SK-N-SH (cell line): ENCODE results near the gene SLC24A4. TPM values are rescaled to one million over a fixed set of nuclear protein-coding genes. Genes with fewer than 3 reads are reported as not detected.

Source experiments
- CTCF ChIA-PET: fragments of 300-600, 350-600 bp; formaldehyde crosslinking; extraction: SDS; loops from one replicate; lab custom pipeline; 2021; lab: Yijun Ruan, JAX
- POLR2A ChIA-PET: fragments of 350-600 bp; sonication (Branson Sonifier 250); formaldehyde crosslinking; extraction: SDS; loops from one replicate; lab custom pipeline; 2020; ENCODE audit warnings: antibody characterized with exemption, inconsistent platforms; lab: Yijun Ruan, JAX
- DNase-seq: peaks from one replicate; pipeline ENCODE4 v3.0.0; 2012
- H2AFZ ChIP-seq: fragments of 200-600 bp; sonication (generic); 2 replicates; pipeline ENCODE4 v1.8.1; 2016; ENCODE audit warnings: antibody characterized with exemption, mild to moderate bottlenecking, low read depth
- H3F3A ChIP-seq: fragments of 200-600 bp; sonication (generic); replicated peaks from 2 replicates; pipeline ENCODE3; 2016; ENCODE audit warnings: antibody characterized with exemption, mild to moderate bottlenecking; ENCODE audit not compliant: insufficient read depth
- H3K27ac ChIP-seq, 2 experiments: fragments of 200-500 bp in 1 of 2; fragments of 200-600 bp in 1 of 2; sonication (Bioruptor generic) in 1 of 2; sonication (generic), shearing (Covaris generic) in 1 of 2; 2 replicates each; pipeline versions ENCODE4 v1.5.1 to v1.6.1; 2014 to 2016; ENCODE audit warnings: low read depth in 2 of 2, inconsistent platforms in 1 of 2, low read length in 1 of 2, mild to moderate bottlenecking in 1 of 2, mixed read lengths in 1 of 2
- H3K27me3 ChIP-seq: fragments of 200-600 bp; sonication (generic), shearing (Covaris generic); 2 replicates; pipeline ENCODE4 v1.6.1; 2016; ENCODE audit warnings: mixed run types; ENCODE audit not compliant: insufficient read depth
- H3K36me3 ChIP-seq, 2 experiments: fragments of 200-500 bp in 1 of 2; fragments of 200-600 bp in 1 of 2; sonication (Bioruptor generic) in 1 of 2; sonication (generic) in 1 of 2; replicated peaks in 1 of 2; 2 replicates each; pipeline versions ENCODE3 to v1.5.1; 2014 to 2016; ENCODE audit warnings: low read length in 1 of 2, mild to moderate bottlenecking in 1 of 2; ENCODE audit not compliant: insufficient read depth in 2 of 2, control insufficient read depth in 1 of 2
- H3K4me1 ChIP-seq, 2 experiments: fragments of 200-500 bp in 1 of 2; fragments of 200-600 bp in 1 of 2; sonication (Bioruptor generic) in 1 of 2; sonication (generic), shearing (Covaris generic) in 1 of 2; 2 replicates each; pipeline versions ENCODE4 v1.5.1 to v1.6.1; 2014 to 2016; ENCODE audit warnings: low read depth in 1 of 2, low read length in 1 of 2, mixed run types in 1 of 2; ENCODE audit not compliant: insufficient read depth in 2 of 2, control insufficient read depth in 1 of 2
- H3K4me2 ChIP-seq: fragments of 200-600 bp; sonication (generic), shearing (Covaris generic); 2 replicates; pipeline ENCODE4 v1.6.1; 2017; ENCODE audit warnings: mixed run types
- H3K4me3 ChIP-seq, 2 experiments: fragments of 200-500 bp in 1 of 2; fragments of 200-600 bp in 1 of 2; sonication (Bioruptor generic) in 1 of 2; sonication (generic), shearing (Covaris generic) in 1 of 2; 2 replicates each; pipeline versions ENCODE4 v1.5.1 to v1.8.1; 2014 to 2016; ENCODE audit warnings: low read depth in 2 of 2, inconsistent platforms in 1 of 2, low read length in 1 of 2, mild to moderate bottlenecking in 1 of 2, mixed read lengths in 1 of 2, moderate library complexity in 1 of 2
- H3K79me2 ChIP-seq: fragments of 200-600 bp; sonication (generic); 2 replicates; pipeline ENCODE4 v1.8.1; 2017; ENCODE audit warnings: mild to moderate bottlenecking; ENCODE audit not compliant: insufficient read depth
- H3K9ac ChIP-seq: fragments of 200-600 bp; sonication (generic); 2 replicates; pipeline ENCODE4 v1.6.1; 2017; ENCODE audit warnings: mixed run types
- H3K9me2 ChIP-seq: fragments of 200-600 bp; sonication (generic); 2 replicates; pipeline ENCODE4 v1.6.1; 2017; ENCODE audit warnings: mixed run types
- H3K9me3 ChIP-seq: fragments of 200-600 bp; sonication (generic); 2 replicates; pipeline ENCODE4 v1.6.1; 2017; ENCODE audit warnings: mixed run types, mild to moderate bottlenecking, moderate library complexity
- H4K20me1 ChIP-seq: fragments of 200-600 bp; sonication (generic); 2 replicates; pipeline ENCODE4 v1.6.1; 2017; ENCODE audit warnings: mild to moderate bottlenecking, mixed run types; ENCODE audit not compliant: insufficient read depth
- CTCF ChIP-seq: fragments of 200-600 bp; sonication (generic); IDR thresholded peaks from 2 replicates; pipeline ENCODE4 v1.6.1; 2017; ENCODE audit warnings: antibody characterized with exemption, mild to moderate bottlenecking, moderate library complexity
- EZH2phosphoT487 ChIP-seq: fragments of 200-600 bp; sonication (generic); IDR thresholded peaks from 2 replicates; pipeline ENCODE4 v1.6.1; 2017; ENCODE audit warnings: low read depth, mixed run types, mild to moderate bottlenecking, antibody characterized with exemption, moderate library complexity, borderline replicate concordance
- FOSL2 ChIP-seq: IDR thresholded peaks from 2 replicates; pipeline ENCODE4 v1.4.0; 2012; ENCODE audit warnings: low read depth, mild to moderate bottlenecking, moderate library complexity, borderline replicate concordance
- FOXJ3 ChIP-seq: sonication (generic); formaldehyde crosslinking; IDR thresholded peaks from 2 replicates; pipeline ENCODE4 v1.5.1; 2020; ENCODE audit warnings: mild to moderate bottlenecking, missing genetic modification reagents
- FOXM1 ChIP-seq: IDR thresholded peaks from 2 replicates; pipeline ENCODE4 v1.4.0; 2012; ENCODE audit warnings: low read depth, mild to moderate bottlenecking
- GABPA ChIP-seq: IDR thresholded peaks from 2 replicates; pipeline ENCODE4 v1.4.0; 2012; ENCODE audit warnings: low read depth, mild to moderate bottlenecking
- MXI1 ChIP-seq: IDR thresholded peaks from 2 replicates; pipeline ENCODE4 v1.6.1; 2012; ENCODE audit warnings: mild to moderate bottlenecking, low read depth, low read length, improper control_type of control experiment
- NFIC ChIP-seq: IDR thresholded peaks from 2 replicates; pipeline ENCODE4 v1.4.0; 2012; ENCODE audit warnings: borderline replicate concordance
- NRF1 ChIP-seq: IDR thresholded peaks from 2 replicates; pipeline ENCODE4 v1.6.1; 2012; ENCODE audit warnings: low read depth, mild to moderate bottlenecking, low read length
- PBX3 ChIP-seq: IDR thresholded peaks from 2 replicates; pipeline ENCODE4; 2012
- RAD21 ChIP-seq: IDR thresholded peaks from 2 replicates; pipeline ENCODE4 v1.6.1; 2012; ENCODE audit warnings: mild to moderate bottlenecking, low read length
- RCOR1 ChIP-seq: fragments of 150-350 bp; IDR thresholded peaks from 2 replicates; pipeline ENCODE4 v1.6.1; 2017; ENCODE audit warnings: antibody characterized with exemption, low read length
- REST ChIP-seq: IDR thresholded peaks from 2 replicates; pipeline ENCODE4 v1.6.1; 2012; ENCODE audit warnings: mild to moderate bottlenecking, low read depth, low read length, moderate library complexity
- RFX5 ChIP-seq: IDR thresholded peaks from 2 replicates; pipeline ENCODE4 v1.6.1; 2012; ENCODE audit warnings: mild to moderate bottlenecking, improper control_type of control experiment, low read length
- SIN3A ChIP-seq: IDR thresholded peaks from 2 replicates; pipeline ENCODE4 v1.6.1; 2012; ENCODE audit warnings: low read depth, mild to moderate bottlenecking, low read length, moderate library complexity, borderline replicate concordance
- SMC3 ChIP-seq: IDR thresholded peaks from 2 replicates; pipeline ENCODE4 v1.6.1; 2012; ENCODE audit warnings: low read depth, low read length, improper control_type of control experiment
- TAF1 ChIP-seq: IDR thresholded peaks from 2 replicates; pipeline ENCODE4 v1.6.1; 2012; ENCODE audit warnings: low read depth, mild to moderate bottlenecking, low read length, moderate library complexity, borderline replicate concordance
- TCF12 ChIP-seq: IDR thresholded peaks from 2 replicates; pipeline ENCODE4 v1.4.0; 2012
- USF1 ChIP-seq: IDR thresholded peaks from 2 replicates; pipeline ENCODE4 v1.4.0; 2012; ENCODE audit warnings: low read depth, borderline replicate concordance
- YY1 ChIP-seq: IDR thresholded peaks from 2 replicates; pipeline ENCODE4 v1.4.0; 2012; ENCODE audit warnings: low read depth, mild to moderate bottlenecking
- WGBS: methylation state at CpG from one replicate; pipeline ENCODE4 v1.1.6; 2017; ENCODE audit warnings: low lambda C conversion rate; 5-methylcytosine and 5-hydroxymethylcytosine counted together
- polyA plus RNA-seq, 3 experiments: library from polyadenylated mRNA; depleted of rRNA; stranded (reverse); fragments of >200 nt; gene quantifications; 2 replicates each; pipeline ENCODE4 v1.2.3, GENCODE V29; 2012

The SLC24A4 gene
- polyA plus RNA-seq, 1 of the 3 experiments (the other 2 are of a cell fraction): 0.07 TPM

GRCh38 chr14:92310776-92311375 is 12.1 kb upstream of the SLC24A4 start:
- WGBS: 37% methylated on average over 5 of the region's 6 CpGs
- no peak overlapping the region for H3K9ac ChIP-seq
- no peak overlapping the region for H3K27ac ChIP-seq
- H3K27me3 ChIP-seq: peaks cover 59% of the 10 kb centered on the region
- no peak for DNase-seq
- no peak overlapping the region for H2AFZ ChIP-seq
- H3K79me2 ChIP-seq: no peaks in the 10 kb centered on the region
- H3K4me2 ChIP-seq: no peak overlapping the region
- ChIA-PET CTCF (interaction anchor here (1.1 kb wide), 1 partner anchor 13 kb away, joined by 3 read pairs; no protein-coding TSS in a partner anchor), POLR2A (no interaction called here)
- TF ChIP-seq GABPA: no peak
- TF ChIP-seq NRF1: no peak
- TF ChIP-seq RAD21: no peak
- no peak for TF ChIP-seq FOSL2
- no peak for TF ChIP-seq YY1
- no peak for TF ChIP-seq TAF1
- TF ChIP-seq USF1: no peak
- no peak for TF ChIP-seq NFIC
- no peak for TF ChIP-seq PBX3
- no peak for TF ChIP-seq TCF12
- TF ChIP-seq RFX5: no peak
- TF ChIP-seq EZH2phosphoT487: no peak
- TF ChIP-seq FOXJ3 (CRISPR knock-in tag): no peak
- TF ChIP-seq SIN3A: no peak
- no peak for TF ChIP-seq CTCF
- TF ChIP-seq MXI1: no peak
- no peak for TF ChIP-seq FOXM1
- no peak for TF ChIP-seq RCOR1
- no peak for TF ChIP-seq REST
- no peak for TF ChIP-seq SMC3
- H3K4me1 ChIP-seq: no peaks in the 10 kb centered on the region
- no peaks in the 10 kb centered on the region for H4K20me1 ChIP-seq
- H3K4me3 ChIP-seq: no peak overlapping the region
- no peaks in the 10 kb centered on the region for H3K9me3 ChIP-seq
- no peaks in the 10 kb centered on the region for H3F3A ChIP-seq
- H3K9me2 ChIP-seq: no peaks in the 10 kb centered on the region
- H3K36me3 ChIP-seq: no peaks in the 10 kb centered on the region
